Measurements from ENCODE around the gene FGF14. TPM values are rescaled to one million over a fixed set of nuclear protein-coding genes. Genes with fewer than 3 reads are reported as not detected.
"Not testable (repeated sequence)": the region's sequence is repeated elsewhere in the genome, so short reads cannot be mapped to it uniquely, and the experiment has no call there.

FGF14 gene
- total RNA-seq, 4 donors from 2014 or later = under 0.01 to 2.4 (median 0.99) TPM

DNA sequence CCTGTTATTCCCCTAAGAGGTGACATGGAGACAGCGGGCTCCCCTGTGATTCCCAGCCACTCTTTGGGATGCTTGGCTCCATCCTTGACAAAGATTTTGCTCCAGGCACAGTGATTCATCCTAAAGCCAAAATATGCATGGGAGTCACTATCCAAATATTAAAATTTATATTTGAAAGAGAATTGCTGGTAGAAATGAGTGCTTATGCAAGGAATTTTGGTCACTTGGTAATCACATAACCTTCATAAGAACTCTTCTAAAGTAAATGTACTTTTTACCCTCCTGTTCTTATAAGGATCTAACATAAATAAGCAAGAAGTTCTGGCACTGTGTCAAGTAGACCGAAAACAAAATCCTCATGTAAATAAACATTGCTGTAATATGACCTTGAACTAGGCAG lies 563.5 kb downstream of the FGF14 start:
- Histone ChIP-seq H3K9me3 (no peaks in the 10 kb centered on the region), H3K4me1 (no peaks in the 10 kb centered on the region), H3K27me3 (no peaks in the 10 kb centered on the region), H3K4me3 (no peak overlapping the region), H3K36me3 (no peaks in the 10 kb centered on the region), H3K27ac (no peak overlapping the region)
- TF ChIP-seq POLR2A (IDR thresholded peaks at IDR 0.05) = no peak
- WGBS, 2 donors (ENCODE audit: low coverage in 1 of 2) = 49 to 56% methylated on average over 2 of the region's 2 CpGs
- in situ Hi-C loops (cut with MboI; ENCODE audit: low pct_ligation_motif_present in 1 of 4, low pct_unique_long_range_greater_than_20kb in 1 of 4, low sequenced_read_pairs in 3 of 4) (no loop called here), intact Hi-C loops (cut with DNase I; ENCODE audit: low total_unique reads) (no loop called here)
- DNase-seq = no peak

GRCh38 chr13:101837778-101838177 lies 564.1 kb downstream of the FGF14 start:
- 75 to 81% methylated on average over 4 of the region's 4 CpGs for WGBS, 2 donors (ENCODE audit: low coverage in 1 of 2)
- H3K4me3 ChIP-seq; H3K4me1 ChIP-seq; H3K27ac ChIP-seq; H3K36me3 ChIP-seq; in situ Hi-C loops (cut with MboI; ENCODE audit: low pct_ligation_motif_present in 1 of 4, low pct_unique_long_range_greater_than_20kb in 1 of 4, low sequenced_read_pairs in 3 of 4); DNase-seq; H3K27me3 ChIP-seq; intact Hi-C loops (cut with DNase I; ENCODE audit: low total_unique reads); H3K9me3 ChIP-seq: not testable (repeated sequence)

DNA sequence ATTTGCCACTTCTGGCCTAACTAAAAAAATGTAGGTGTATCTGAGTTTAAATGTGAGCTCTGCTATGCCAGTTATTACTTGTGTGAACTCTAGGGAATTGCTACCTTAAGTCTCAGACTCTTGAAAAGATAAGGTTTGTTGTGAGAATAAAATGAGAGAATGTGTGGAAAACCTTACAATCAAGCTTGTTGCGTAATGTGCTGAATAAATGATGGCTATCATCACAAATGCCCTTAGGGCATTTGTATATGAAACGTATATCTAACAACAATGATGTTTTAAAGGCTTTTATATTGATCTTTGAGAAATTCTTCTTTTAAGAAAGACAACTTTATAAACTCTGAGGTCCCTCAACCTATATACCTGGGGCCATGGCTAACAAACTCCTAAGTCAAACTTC lies 564.6 kb downstream of the FGF14 start:
- Histone ChIP-seq H3K36me3 (no peaks in the 10 kb centered on the region), H3K27ac (no peak overlapping the region), H3K4me3 (no peak overlapping the region), H3K4me1 (no peaks in the 10 kb centered on the region), H3K9me3 (no peaks in the 10 kb centered on the region), H3K27me3 (no peaks in the 10 kb centered on the region)
- 63 to 64% methylated on average over 2 of the region's 2 CpGs for WGBS, 2 donors (ENCODE audit: low coverage in 1 of 2)
- TF ChIP-seq POLR2AphosphoS5 (IDR thresholded peaks at IDR 0.05) (no peak), EP300 (IDR thresholded peaks at IDR 0.05; ENCODE audit: low read depth) (no peak), POLR2A (IDR thresholded peaks at IDR 0.05) (no peak), CTCF (IDR thresholded peaks at IDR 0.05) (no peak)
- intact Hi-C loops (cut with DNase I; ENCODE audit: low total_unique reads) = no loop called here
- in situ Hi-C loops (cut with MboI; ENCODE audit: low pct_ligation_motif_present in 1 of 4, low pct_unique_long_range_greater_than_20kb in 1 of 4, low sequenced_read_pairs in 3 of 4) = no loop called here
- DNase-seq = no peak

DNA sequence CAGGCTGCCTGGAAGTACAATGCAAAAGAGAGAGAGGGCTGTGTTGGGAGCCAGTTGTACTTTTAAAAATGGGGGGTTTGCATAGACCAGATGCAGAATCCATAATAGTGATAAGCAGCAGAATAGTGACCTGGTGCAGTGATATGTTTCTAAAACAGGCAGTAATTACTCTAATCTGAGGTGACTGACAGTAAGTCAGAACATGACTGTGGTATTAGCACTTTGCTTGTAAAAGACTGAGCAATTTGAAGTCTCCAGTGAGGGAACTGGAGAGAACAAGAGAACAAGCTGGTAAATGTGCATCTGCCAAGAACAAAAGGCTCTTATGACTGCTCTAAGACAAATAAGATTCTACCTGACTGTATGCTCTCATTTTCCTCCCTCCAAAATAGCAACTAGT lies 565.9 kb downstream of the FGF14 start:
- DNase-seq = no peak
- no peaks in the 10 kb centered on the region for H3K9me3 ChIP-seq
- no peak overlapping the region for H3K27ac ChIP-seq
- no peaks in the 10 kb centered on the region for H3K36me3 ChIP-seq
- no peak overlapping the region for H3K4me3 ChIP-seq
- in situ Hi-C loops (cut with MboI; ENCODE audit: low pct_ligation_motif_present in 1 of 4, low pct_unique_long_range_greater_than_20kb in 1 of 4, low sequenced_read_pairs in 3 of 4) = no loop called here
- intact Hi-C loops (cut with DNase I; ENCODE audit: low total_unique reads) = no loop called here
- no peaks in the 10 kb centered on the region for H3K27me3 ChIP-seq
- TF ChIP-seq CTCF (IDR thresholded peaks at IDR 0.05) = no peak
- no peak for TF ChIP-seq POLR2AphosphoS5 (IDR thresholded peaks at IDR 0.05)
- TF ChIP-seq POLR2A (IDR thresholded peaks at IDR 0.05) = no peak
- no peak for TF ChIP-seq EP300 (IDR thresholded peaks at IDR 0.05; ENCODE audit: low read depth)
- no peaks in the 10 kb centered on the region for H3K4me1 ChIP-seq

GRCh38 chr13:101833671-101834070 lies 568.2 kb downstream of the FGF14 start:
- no peak for DNase-seq
- intact Hi-C loops (cut with DNase I; ENCODE audit: low total_unique reads) = no loop called here
- TF ChIP-seq CTCF (IDR thresholded peaks at IDR 0.05) (no peak), POLR2A (IDR thresholded peaks at IDR 0.05) (no peak), EP300 (IDR thresholded peaks at IDR 0.05; ENCODE audit: low read depth) (no peak), POLR2AphosphoS5 (IDR thresholded peaks at IDR 0.05) (no peak)
- 69 to 72% methylated on average over 3 of the region's 3 CpGs for WGBS, 2 donors (ENCODE audit: low coverage in 1 of 2)
- H3K27me3 ChIP-seq = no peaks in the 10 kb centered on the region
- no peak overlapping the region for H3K4me3 ChIP-seq
- in situ Hi-C loops (cut with MboI; ENCODE audit: low pct_ligation_motif_present in 1 of 4, low pct_unique_long_range_greater_than_20kb in 1 of 4, low sequenced_read_pairs in 3 of 4) = no loop called here
- no peak overlapping the region for H3K27ac ChIP-seq
- no peaks in the 10 kb centered on the region for H3K36me3 ChIP-seq
- H3K4me1 ChIP-seq = no peaks in the 10 kb centered on the region
- no peaks in the 10 kb centered on the region for H3K9me3 ChIP-seq
